GM21526 (cell line): ENCODE data around the gene TRA2A.

Source experiments
- ATAC-seq: cut with Tn5 transposase; IDR thresholded peaks from one replicate; pipeline ENCODE4 v1.9.1; 2021; ENCODE audit warnings: moderate library complexity; ENCODE audit not compliant: unreplicated experiment, low FRiP score

TRA2A gene

GRCh38 chr7:23471106-23471859 lies 60.5 kb downstream of the TRA2A start:
- ATAC-seq, result no peak

- peak; percentile 20 for ATAC-seq
These were observed 61.3 kb downstream of the TRA2A start, which contains the start of gene IGF2BP3 for GRCh38 chr7:23470330-23471105. Gene IGF2BP3, minus strand, starts transcription at chr7:23470491. Its CDS starts 381 bp downstream, at chr7:23470110.

DNA sequence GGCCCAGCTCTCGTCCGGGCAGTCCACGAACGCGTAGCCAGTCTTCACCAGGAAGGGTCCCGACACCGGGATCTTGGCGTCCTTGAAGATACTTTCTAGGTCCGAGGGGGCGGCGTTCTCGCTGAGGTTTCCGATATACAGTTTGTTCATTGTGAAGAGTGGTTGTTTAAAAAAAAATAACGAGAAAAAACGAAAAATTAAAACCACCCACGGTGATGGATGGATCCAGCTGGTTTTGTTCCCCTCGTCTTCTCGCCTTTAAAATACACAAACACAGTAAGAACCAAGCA lies 61.9 kb downstream of the TRA2A start:
- ATAC-seq, result no peak

DNA sequence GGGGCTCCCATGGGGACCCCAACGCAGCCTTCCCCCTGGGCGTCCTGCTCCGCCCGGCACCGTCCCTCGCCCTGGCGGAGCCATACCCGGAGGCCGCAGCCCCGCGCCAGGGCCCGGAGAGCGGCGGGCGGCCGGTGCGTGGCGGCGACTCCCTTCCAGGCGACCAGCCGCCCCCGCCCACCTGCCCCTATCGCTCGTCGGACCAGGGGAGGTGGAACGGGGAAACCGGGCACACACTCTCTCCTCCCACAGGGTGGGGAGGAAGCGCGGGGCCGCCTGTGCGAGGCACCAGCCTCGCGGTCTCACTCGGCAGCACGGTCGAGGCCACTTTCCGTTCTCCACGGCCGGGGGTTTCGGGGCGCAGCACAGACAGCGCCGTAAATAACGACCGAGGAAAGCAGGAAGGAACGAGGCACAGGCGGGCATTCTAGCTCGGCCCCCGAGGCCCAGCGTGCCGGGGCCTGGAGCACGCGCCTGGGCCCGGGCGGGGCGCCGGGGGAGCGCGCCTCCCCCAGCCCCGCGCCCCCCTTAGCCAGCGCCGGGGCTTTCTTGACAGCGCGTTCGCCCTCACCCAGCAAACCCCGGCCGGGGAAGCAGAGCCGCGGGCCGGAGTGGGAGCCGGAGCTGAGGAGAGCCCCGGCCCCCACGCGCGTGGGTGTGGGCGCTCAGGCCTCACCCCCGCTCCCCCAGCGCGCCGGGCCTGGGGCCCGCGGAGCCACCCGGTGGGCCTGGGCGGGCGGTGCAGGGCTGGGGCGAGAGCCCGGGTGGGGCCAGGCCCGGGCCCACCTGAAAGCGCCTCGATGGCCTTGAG lies 62.4 kb downstream of the TRA2A start:
- no peak for ATAC-seq

DNA sequence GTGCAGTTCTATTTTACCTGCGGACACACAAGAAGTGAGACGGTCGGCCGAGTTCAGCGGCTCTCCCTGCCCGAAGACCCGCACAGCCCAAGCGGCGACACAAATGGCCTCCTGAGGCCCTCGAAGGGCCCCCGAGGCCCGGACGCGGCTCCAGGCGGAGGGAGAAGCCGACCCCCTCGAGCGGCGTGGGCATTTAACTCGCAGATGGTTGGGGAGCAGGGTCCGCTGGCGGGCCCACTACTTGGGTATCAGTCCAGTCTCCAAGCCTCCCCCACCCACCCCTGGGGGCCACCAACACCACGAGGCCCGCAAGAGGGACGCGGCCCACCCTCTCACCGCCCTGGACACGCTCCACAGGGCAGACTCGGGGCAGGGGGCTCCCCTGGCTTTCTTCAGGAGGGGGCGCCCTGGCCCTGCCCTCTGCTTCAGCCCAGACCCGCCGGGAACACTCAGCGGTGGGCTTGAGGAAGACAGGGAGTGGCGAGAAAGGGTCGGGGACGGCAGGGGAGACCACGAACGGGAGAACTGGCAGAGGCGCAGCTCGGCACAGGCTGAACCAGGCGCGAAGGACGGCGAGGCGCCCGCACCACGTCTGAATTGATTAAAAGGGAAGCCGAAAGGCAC lies 63.1 kb downstream of the TRA2A start:
- ATAC-seq, result no peak

- ATAC-seq, result no peak
These were observed 63.8 kb downstream of the TRA2A start for GRCh38 chr7:23467806-23468525.

GRCh38 chr7:23467291-23467805 lies 64.4 kb downstream of the TRA2A start:
- ATAC-seq, result no peak

DNA sequence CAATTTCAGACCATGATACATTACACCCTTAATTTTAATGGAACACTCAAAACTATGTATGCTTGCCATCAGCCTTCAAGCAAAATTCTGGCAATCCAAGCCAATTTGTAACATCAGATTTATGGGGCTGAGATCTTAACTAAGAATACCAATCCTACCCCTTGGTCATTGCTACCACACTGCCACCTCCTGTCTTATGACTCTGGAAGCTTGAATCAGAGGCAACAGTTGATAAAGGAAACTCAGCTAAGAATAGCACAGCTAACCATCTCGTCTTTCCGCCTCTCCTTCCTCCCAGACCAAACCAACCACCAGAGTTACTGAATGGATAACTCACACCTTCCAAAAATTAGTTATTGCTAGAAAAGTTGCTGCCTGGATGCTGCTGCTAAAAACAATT lies 68.9 kb downstream of the TRA2A start:
- ATAC-seq, result no peak

DNA sequence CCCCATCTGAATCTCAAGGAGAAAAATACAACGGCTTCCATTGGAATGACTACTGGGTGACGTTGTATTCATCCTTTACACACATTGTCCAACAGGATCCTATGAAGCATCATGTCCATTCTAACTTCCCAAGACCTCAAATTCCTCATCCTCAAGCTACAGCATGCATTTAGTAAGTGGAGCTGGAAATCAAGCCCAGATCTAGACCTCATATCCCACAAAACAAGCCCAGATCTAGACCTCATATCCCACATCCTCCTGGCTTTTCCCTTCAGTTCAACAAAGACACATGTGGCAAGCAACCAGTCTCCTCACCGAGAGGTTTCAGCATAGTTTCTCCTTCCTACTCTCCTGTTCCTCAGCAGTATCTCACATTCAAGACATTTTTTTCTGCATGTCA lies 73.7 kb downstream of the TRA2A start:
- ATAC-seq, result no peak

DNA sequence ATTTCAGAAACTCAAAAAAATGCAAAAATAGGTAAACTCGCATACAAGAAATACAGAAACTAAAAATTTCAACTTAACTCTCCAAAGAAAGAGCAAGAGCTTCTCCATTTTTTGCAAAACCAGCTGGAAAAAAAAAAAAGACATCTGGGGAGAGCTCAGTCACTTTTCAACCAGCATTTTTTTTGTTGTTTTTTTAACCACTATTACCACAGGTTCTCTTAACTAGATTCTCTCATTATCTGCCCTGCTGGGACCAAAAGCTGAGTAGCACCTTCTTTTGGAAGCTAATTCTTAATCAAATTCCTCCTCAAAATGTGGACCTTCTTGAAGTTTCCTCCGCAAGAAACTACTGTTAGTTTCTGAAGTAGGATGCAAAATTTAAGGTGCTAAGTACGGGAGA lies 75.7 kb downstream of the TRA2A start:
- no peak for ATAC-seq

GRCh38 chr7:23454881-23455526 lies 76.8 kb downstream of the TRA2A start:
- ATAC-seq, result no peak
